HepG2 (cell line): ENCODE results near the gene KLK14. TPM values are rescaled to one million over a fixed set of nuclear protein-coding genes. Genes with fewer than 3 reads are reported as not detected.

Source experiments
- ATAD3A ChIP-seq: sonication (generic); formaldehyde crosslinking; IDR thresholded peaks from 2 replicates; pipeline ENCODE4 v1.4.0; 2020; ENCODE audit warnings: missing genetic modification reagents
- ELF1 ChIP-seq: sonication (generic); formaldehyde crosslinking; IDR thresholded peaks from 2 replicates; pipeline ENCODE4 v1.4.0; 2020; ENCODE audit warnings: missing genetic modification reagents
- ETV5 ChIP-seq: IDR thresholded peaks from 2 replicates; pipeline ENCODE4 v1.6.1; 2018; ENCODE audit warnings: missing biosample characterization, missing genetic modification reagents, inconsistent platforms, borderline replicate concordance
- KLF6 ChIP-seq: IDR thresholded peaks from 2 replicates; pipeline ENCODE4 v1.8.0; 2016; ENCODE audit warnings: missing biosample characterization, missing genetic modification reagents
- PHF20 ChIP-seq: sonication (generic); formaldehyde crosslinking; IDR thresholded peaks from 2 replicates; pipeline ENCODE4 v1.5.0; 2020; ENCODE audit warnings: mild to moderate bottlenecking, missing genetic modification reagents
- RFX5 ChIP-seq: IDR thresholded peaks from 2 replicates; pipeline ENCODE4 v1.6.1; 2011; ENCODE audit warnings: low read depth, low read length, improper control_type of control experiment
- SRY ChIP-seq: sonication (generic); formaldehyde crosslinking; IDR thresholded peaks from 2 replicates; pipeline ENCODE4 v1.8.0; 2022; ENCODE audit warnings: mild to moderate bottlenecking, missing genetic modification reagents
- TOPORS ChIP-seq: sonication (generic); formaldehyde crosslinking; IDR thresholded peaks from 2 replicates; pipeline ENCODE4 v1.8.0; 2023; ENCODE audit warnings: mild to moderate bottlenecking, missing genetic modification reagents
- ZNF274 ChIP-seq: sonication (generic); formaldehyde crosslinking; IDR thresholded peaks from 2 replicates; pipeline ENCODE4 v1.5.1; 2020; ENCODE audit warnings: mild to moderate bottlenecking, missing genetic modification reagents
- ZNF350 ChIP-seq: sonication (generic); formaldehyde crosslinking; IDR thresholded peaks from 2 replicates; pipeline ENCODE4 v1.4.0; 2020; ENCODE audit warnings: mild to moderate bottlenecking, low read depth, missing genetic modification reagents, borderline replicate concordance
- ZNF501 ChIP-seq: sonication (generic); formaldehyde crosslinking; IDR thresholded peaks from 2 replicates; pipeline ENCODE4 v1.5.1; 2020; ENCODE audit warnings: mild to moderate bottlenecking, moderate library complexity, missing genetic modification reagents
- ZNF703 ChIP-seq: sonication (generic); formaldehyde crosslinking; IDR thresholded peaks from 2 replicates; pipeline ENCODE4 v1.5.1; 2020; ENCODE audit warnings: missing genetic modification reagents, mild to moderate bottlenecking, moderate library complexity, borderline replicate concordance
- ZNF879 ChIP-seq: sonication (generic); formaldehyde crosslinking; IDR thresholded peaks from 2 replicates; pipeline ENCODE4 v1.8.1; 2023; ENCODE audit warnings: missing genetic modification reagents
- ZZZ3 ChIP-seq: sonication (generic); formaldehyde crosslinking; IDR thresholded peaks from 2 replicates; pipeline ENCODE4 v1.4.0; 2020; ENCODE audit warnings: missing genetic modification reagents, mild to moderate bottlenecking, borderline replicate concordance
- polyA plus RNA-seq, 8 experiments: library from polyadenylated mRNA; depleted of rRNA in 3 of 8; stranded (reverse) in 7 of 8; unstranded in 1 of 8; fragments of >200 nt; fragmentation: Illumina TruSeq in 4 of 8; extraction: Trizol in 4 of 8; gene quantifications; 2 replicates each; pipeline versions ENCODE4 v1.2.1 to v1.2.3, GENCODE V29; 2011 to 2016; ENCODE audit warnings: low read depth in 4 of 8, missing spikeins in 1 of 8, mixed read lengths in 1 of 8; ENCODE audit not compliant: insufficient read depth in 1 of 8
- total RNA-seq, 5 experiments: library from RNA; depleted of rRNA; stranded (reverse); fragments of >200 nt; fragmentation: Illumina TruSeq; extraction: Trizol; gene quantifications; 2 replicates each; pipeline ENCODE4 v1.2.3, GENCODE V29; 2016; ENCODE audit warnings: low read depth in 1 of 5
- TF ChIP-seq, protein P1 (sequence below): sonication (generic); formaldehyde crosslinking; IDR thresholded peaks from 2 replicates; pipeline ENCODE4 v1.5.0; 2020; ENCODE audit warnings: missing genetic modification reagents
- TF ChIP-seq, protein P2 (sequence below): sonication (generic); formaldehyde crosslinking; IDR thresholded peaks from 2 replicates; pipeline ENCODE4 v1.5.1; 2020; ENCODE audit warnings: mild to moderate bottlenecking, missing genetic modification reagents, moderate library complexity
- TF ChIP-seq, protein P3 (sequence below): sonication (generic); formaldehyde crosslinking; IDR thresholded peaks from 2 replicates; pipeline ENCODE4 v1.4.0; 2020; ENCODE audit warnings: missing genetic modification reagents
- TF ChIP-seq, protein P4 (sequence below): sonication (generic); formaldehyde crosslinking; IDR thresholded peaks from 2 replicates; pipeline ENCODE4 v1.8.1; 2023; ENCODE audit warnings: missing genetic modification reagents, mild to moderate bottlenecking, borderline replicate concordance
- TF ChIP-seq, protein P5 (sequence below): sonication (generic); formaldehyde crosslinking; IDR thresholded peaks from 2 replicates; pipeline ENCODE4 v1.4.0; 2020; ENCODE audit warnings: low read depth, mild to moderate bottlenecking, missing genetic modification reagents
- TF ChIP-seq, protein P6 (sequence below): IDR thresholded peaks from 2 replicates; pipeline ENCODE4 v1.6.1; 2016; ENCODE audit warnings: missing compliant biosample characterization, missing genetic modification reagents, borderline replicate concordance

KLK14 gene
- total and polyA plus RNA-seq, 2 of the 13 experiments (the other 11 are each of a cell fraction or from before 2014, with no cell fraction given): not detected

DNA sequence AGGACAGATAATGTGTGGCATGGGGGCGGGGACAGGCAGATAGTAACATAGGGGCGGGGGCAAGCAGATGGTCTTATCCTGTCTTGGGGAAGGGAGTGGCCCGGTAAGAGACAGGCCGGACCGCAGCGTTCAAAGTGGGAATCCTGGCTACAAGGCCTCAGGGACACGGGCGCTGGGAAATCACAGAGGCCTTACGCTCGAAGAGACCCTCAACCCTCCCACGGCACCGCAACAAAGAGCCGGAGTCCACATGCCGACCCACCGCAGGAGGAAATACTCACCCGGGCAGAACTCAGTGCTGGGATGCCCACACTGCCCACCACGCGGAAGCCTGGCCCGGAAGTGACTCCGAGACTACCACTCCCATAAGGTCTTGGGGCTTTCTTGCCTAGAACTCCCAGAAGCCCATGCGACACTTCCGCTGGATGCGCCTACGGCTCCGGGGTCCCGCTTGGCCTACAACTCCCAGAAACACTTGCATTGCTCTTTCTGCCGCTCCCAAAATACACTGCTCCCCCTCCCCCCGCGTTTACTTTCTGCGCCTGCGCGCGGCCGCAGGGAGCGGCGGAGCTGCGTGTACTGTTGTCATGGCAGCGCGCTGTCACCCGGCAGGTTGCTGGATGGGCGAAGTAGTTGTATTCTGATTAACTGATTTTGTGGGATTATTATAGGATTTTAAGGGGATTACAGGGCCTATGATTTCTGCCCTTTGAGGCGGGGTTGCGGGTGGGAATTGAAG, 25.5 kb upstream of the KLK14 start, which contains the start of gene CTU1 (continued):
- peak; percentile 56; the same call in 1 of the 2 replicates for TF ChIP-seq TOPORS
- peak; percentile 96 for TF ChIP-seq RFX5
- peak; percentile 76; the same call in 1 of the 2 replicates for TF ChIP-seq ZNF350 (CRISPR knock-in tag)
- TF ChIP-seq, protein P1, sequence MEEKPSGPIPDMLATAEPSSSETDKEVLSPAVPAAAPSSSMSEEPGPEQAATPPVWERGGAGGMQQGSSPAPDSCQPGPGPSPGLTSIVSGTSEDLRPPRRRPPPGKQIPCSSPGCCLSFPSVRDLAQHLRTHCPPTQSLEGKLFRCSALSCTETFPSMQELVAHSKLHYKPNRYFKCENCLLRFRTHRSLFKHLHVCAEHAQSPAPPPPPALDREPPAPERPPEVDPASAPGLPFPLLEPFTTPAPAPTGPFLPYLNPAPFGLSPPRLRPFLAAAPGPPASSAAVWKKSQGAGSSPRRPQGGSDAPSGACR: 0 out of 2 replicates have a peak, but pooled peaks have one; percentile 53
- TF ChIP-seq, protein P2, sequence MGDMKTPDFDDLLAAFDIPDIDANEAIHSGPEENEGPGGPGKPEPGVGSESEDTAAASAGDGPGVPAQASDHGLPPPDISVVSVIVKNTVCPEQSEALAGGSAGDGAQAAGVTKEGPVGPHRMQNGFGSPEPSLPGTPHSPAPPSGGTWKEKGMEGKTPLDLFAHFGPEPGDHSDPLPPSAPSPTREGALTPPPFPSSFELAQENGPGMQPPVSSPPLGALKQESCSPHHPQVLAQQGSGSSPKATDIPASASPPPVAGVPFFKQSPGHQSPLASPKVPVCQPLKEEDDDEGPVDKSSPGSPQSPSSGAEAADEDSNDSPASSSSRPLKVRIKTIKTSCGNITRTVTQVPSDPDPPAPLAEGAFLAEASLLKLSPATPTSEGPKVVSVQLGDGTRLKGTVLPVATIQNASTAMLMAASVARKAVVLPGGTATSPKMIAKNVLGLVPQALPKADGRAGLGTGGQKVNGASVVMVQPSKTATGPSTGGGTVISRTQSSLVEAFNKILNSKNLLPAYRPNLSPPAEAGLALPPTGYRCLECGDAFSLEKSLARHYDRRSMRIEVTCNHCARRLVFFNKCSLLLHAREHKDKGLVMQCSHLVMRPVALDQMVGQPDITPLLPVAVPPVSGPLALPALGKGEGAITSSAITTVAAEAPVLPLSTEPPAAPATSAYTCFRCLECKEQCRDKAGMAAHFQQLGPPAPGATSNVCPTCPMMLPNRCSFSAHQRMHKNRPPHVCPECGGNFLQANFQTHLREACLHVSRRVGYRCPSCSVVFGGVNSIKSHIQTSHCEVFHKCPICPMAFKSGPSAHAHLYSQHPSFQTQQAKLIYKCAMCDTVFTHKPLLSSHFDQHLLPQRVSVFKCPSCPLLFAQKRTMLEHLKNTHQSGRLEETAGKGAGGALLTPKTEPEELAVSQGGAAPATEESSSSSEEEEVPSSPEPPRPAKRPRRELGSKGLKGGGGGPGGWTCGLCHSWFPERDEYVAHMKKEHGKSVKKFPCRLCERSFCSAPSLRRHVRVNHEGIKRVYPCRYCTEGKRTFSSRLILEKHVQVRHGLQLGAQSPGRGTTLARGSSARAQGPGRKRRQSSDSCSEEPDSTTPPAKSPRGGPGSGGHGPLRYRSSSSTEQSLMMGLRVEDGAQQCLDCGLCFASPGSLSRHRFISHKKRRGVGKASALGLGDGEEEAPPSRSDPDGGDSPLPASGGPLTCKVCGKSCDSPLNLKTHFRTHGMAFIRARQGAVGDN (CRISPR knock-in tag): peak; percentile 58
- TF ChIP-seq ATAD3A (CRISPR knock-in tag): no peak
- TF ChIP-seq SRY (CRISPR knock-in tag): peak; percentile 35; the same call in 1 of the 2 replicates
- 0 out of 2 replicates have a peak, but pooled peaks have one; percentile 20 for TF ChIP-seq KLF6
- TF ChIP-seq ZNF501 (CRISPR knock-in tag): peak; percentile 87
- TF ChIP-seq, protein P3, sequence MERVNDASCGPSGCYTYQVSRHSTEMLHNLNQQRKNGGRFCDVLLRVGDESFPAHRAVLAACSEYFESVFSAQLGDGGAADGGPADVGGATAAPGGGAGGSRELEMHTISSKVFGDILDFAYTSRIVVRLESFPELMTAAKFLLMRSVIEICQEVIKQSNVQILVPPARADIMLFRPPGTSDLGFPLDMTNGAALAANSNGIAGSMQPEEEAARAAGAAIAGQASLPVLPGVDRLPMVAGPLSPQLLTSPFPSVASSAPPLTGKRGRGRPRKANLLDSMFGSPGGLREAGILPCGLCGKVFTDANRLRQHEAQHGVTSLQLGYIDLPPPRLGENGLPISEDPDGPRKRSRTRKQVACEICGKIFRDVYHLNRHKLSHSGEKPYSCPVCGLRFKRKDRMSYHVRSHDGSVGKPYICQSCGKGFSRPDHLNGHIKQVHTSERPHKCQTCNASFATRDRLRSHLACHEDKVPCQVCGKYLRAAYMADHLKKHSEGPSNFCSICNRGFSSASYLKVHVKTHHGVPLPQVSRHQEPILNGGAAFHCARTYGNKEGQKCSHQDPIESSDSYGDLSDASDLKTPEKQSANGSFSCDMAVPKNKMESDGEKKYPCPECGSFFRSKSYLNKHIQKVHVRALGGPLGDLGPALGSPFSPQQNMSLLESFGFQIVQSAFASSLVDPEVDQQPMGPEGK (CRISPR knock-in tag): peak; percentile 31; the same call in 1 of the 2 replicates
- peak; percentile 87 for TF ChIP-seq PHF20 (CRISPR knock-in tag)
- TF ChIP-seq ZNF879: no peak
- TF ChIP-seq, protein P4, sequence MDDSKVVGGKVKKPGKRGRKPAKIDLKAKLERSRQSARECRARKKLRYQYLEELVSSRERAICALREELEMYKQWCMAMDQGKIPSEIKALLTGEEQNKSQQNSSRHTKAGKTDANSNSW (CRISPR knock-in tag): no peak
- TF ChIP-seq, protein P5, sequence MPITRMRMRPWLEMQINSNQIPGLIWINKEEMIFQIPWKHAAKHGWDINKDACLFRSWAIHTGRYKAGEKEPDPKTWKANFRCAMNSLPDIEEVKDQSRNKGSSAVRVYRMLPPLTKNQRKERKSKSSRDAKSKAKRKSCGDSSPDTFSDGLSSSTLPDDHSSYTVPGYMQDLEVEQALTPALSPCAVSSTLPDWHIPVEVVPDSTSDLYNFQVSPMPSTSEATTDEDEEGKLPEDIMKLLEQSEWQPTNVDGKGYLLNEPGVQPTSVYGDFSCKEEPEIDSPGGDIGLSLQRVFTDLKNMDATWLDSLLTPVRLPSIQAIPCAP (CRISPR knock-in tag): no peak
- TF ChIP-seq ELF1 (CRISPR knock-in tag): peak; percentile 99
- TF ChIP-seq ZNF274: peak; percentile 32; the same call in 1 of the 2 replicates
- TF ChIP-seq, protein P6, sequence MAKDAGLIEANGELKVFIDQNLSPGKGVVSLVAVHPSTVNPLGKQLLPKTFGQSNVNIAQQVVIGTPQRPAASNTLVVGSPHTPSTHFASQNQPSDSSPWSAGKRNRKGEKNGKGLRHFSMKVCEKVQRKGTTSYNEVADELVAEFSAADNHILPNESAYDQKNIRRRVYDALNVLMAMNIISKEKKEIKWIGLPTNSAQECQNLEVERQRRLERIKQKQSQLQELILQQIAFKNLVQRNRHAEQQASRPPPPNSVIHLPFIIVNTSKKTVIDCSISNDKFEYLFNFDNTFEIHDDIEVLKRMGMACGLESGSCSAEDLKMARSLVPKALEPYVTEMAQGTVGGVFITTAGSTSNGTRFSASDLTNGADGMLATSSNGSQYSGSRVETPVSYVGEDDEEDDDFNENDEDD (CRISPR knock-in tag): 0 out of 2 replicates have a peak, but pooled peaks have one; percentile 1
- TF ChIP-seq ZNF703 (CRISPR knock-in tag): no peak
- TF ChIP-seq ETV5 (CRISPR knock-in tag): peak; percentile 90
- TF ChIP-seq ZZZ3 (CRISPR knock-in tag): peak; percentile 80; the same call in 1 of the 2 replicates
